Measurements from ENCODE around the gene BIRC2.
A peak's percentile ranks its signal among the peaks of the same experiment; 100 is the strongest.

The BIRC2 gene

DNA sequence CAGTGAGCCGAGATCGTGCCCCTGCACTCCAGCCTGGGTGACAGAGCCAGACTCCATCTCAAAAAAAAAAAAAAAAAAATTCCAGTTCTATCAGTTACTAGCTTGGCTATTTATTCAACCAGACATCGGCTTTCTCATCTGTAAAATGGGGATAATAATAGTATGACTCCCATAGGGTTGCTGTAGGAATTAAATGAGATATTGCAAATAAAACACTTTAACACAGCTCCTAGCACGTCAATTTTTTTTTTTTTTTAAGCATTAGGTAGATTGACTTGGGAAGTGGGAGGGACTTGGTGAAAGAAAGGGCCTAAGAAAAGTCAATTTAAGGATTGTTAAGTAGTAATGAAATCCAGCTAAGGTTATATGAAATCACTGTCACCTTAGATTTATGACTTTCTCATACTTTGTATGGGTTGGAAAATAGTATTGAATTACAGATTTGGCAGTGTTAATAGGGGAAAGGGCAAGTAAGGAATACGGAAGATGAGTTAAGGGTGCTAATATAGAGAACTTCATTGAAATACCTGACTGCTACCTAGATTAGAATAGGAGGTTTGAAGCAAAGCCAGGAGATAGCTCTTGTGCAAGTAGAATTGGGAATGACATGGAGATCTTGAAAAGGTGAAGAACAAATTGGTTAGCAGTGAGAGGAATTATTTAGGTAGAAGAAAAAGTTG is 28.8 kb downstream of the BIRC2 start:
- peaks cover 10% of the 10 kb centered on the region for H3K4me1 ChIP-seq (ENCODE audit: control insufficient read depth, insufficient read depth, low read length)
- H3K4me3 ChIP-seq (ENCODE audit: low read depth, low read length) = no peak overlapping the region
- H3K9ac ChIP-seq (ENCODE audit: low read depth, low read length) = no peak overlapping the region
- H3K27ac ChIP-seq (ENCODE audit: low read depth, low read length) = no peak overlapping the region
- H3K9me3 ChIP-seq (ENCODE audit: control insufficient read depth, insufficient read depth, low read length) = no peaks in the 10 kb centered on the region
- H3K27me3 ChIP-seq (ENCODE audit: control insufficient read depth, insufficient read depth, low read length) = no peaks in the 10 kb centered on the region
- peaks cover 32% of the 10 kb centered on the region for H3K36me3 ChIP-seq (ENCODE audit: control insufficient read depth, insufficient read depth, low read length)

DNA sequence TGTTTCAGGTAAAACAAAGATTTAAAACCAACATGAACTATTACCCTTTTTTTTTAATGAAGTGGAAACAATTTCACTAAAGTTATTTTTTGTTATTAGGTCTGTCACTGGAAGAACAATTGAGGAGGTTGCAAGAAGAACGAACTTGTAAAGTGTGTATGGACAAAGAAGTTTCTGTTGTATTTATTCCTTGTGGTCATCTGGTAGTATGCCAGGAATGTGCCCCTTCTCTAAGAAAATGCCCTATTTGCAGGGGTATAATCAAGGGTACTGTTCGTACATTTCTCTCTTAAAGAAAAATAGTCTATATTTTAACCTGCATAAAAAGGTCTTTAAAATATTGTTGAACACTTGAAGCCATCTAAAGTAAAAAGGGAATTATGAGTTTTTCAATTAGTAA is 30.9 kb downstream of the BIRC2 start:
- H3K4me1 ChIP-seq (ENCODE audit: control insufficient read depth, insufficient read depth, low read length) = peaks cover 10% of the 10 kb centered on the region
- peaks cover 32% of the 10 kb centered on the region for H3K36me3 ChIP-seq (ENCODE audit: control insufficient read depth, insufficient read depth, low read length)
- no peak overlapping the region for H3K27ac ChIP-seq (ENCODE audit: low read depth, low read length)
- no peaks in the 10 kb centered on the region for H3K27me3 ChIP-seq (ENCODE audit: control insufficient read depth, insufficient read depth, low read length)
- H3K9me3 ChIP-seq (ENCODE audit: control insufficient read depth, insufficient read depth, low read length) = no peaks in the 10 kb centered on the region
- H3K9ac ChIP-seq (ENCODE audit: low read depth, low read length) = no peak overlapping the region
- no peak overlapping the region for H3K4me3 ChIP-seq (ENCODE audit: low read depth, low read length)

DNA sequence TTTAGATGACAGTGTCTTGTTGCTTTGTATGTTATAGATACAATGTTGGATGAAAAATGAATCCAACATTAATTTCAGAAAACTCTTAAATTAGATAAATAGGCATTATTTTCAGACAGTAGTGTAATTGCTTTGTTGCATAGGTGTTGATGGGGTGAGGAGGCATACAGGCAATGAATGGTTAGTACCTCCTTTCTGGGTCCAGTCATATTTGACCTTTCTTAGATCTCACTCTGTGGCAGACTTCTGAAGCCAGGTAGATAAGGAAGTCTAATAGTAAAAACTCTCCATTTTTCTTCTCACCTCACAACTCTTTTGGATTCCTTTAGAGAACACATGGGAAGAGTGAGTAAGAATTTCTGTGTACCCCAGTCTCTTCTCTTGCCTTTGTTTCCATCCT is 31.8 kb downstream of the BIRC2 start:
- H3K27ac ChIP-seq (ENCODE audit: low read depth, low read length) = no peak overlapping the region
- no peaks in the 10 kb centered on the region for H3K9me3 ChIP-seq (ENCODE audit: control insufficient read depth, insufficient read depth, low read length)
- no peak overlapping the region for H3K9ac ChIP-seq (ENCODE audit: low read depth, low read length)
- no peak overlapping the region for H3K4me3 ChIP-seq (ENCODE audit: low read depth, low read length)
- H3K36me3 ChIP-seq (ENCODE audit: control insufficient read depth, insufficient read depth, low read length) = peaks cover 32% of the 10 kb centered on the region
- no peaks in the 10 kb centered on the region for H3K27me3 ChIP-seq (ENCODE audit: control insufficient read depth, insufficient read depth, low read length)
- peaks cover 17% of the 10 kb centered on the region for H3K4me1 ChIP-seq (ENCODE audit: control insufficient read depth, insufficient read depth, low read length)

DNA sequence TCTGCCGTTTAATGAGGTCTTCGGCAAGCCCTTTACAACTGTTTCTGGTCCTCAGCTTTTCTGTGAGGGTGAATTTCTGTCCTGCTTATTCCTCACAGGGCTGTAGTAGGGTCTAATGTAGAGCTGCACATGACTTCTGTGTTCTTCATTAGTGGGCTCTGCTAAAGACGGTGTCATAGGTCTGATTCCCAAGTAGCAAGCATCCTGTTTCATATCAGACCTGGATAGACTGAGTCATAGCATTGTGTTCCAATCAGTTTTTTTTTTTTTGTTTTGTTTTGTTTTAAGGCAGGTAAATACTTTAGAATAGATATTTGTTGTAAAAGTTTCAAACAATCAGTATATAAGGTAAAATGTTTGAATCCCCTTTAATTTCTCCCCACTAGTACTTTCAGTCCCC is 35.4 kb downstream of the BIRC2 start:
- no peak overlapping the region for H3K27ac ChIP-seq (ENCODE audit: low read depth, low read length)
- 0 out of 2 replicates have a peak, but pooled peaks cover 6% of the 10 kb centered on the region for H3K4me1 ChIP-seq (ENCODE audit: control insufficient read depth, insufficient read depth, low read length)
- no peaks in the 10 kb centered on the region for H3K9me3 ChIP-seq (ENCODE audit: control insufficient read depth, insufficient read depth, low read length)
- H3K4me3 ChIP-seq (ENCODE audit: low read depth, low read length) = no peak overlapping the region
- H3K36me3 ChIP-seq (ENCODE audit: control insufficient read depth, insufficient read depth, low read length) = peaks cover 24% of the 10 kb centered on the region
- H3K9ac ChIP-seq (ENCODE audit: low read depth, low read length) = no peak overlapping the region
- no peaks in the 10 kb centered on the region for H3K27me3 ChIP-seq (ENCODE audit: control insufficient read depth, insufficient read depth, low read length)

DNA sequence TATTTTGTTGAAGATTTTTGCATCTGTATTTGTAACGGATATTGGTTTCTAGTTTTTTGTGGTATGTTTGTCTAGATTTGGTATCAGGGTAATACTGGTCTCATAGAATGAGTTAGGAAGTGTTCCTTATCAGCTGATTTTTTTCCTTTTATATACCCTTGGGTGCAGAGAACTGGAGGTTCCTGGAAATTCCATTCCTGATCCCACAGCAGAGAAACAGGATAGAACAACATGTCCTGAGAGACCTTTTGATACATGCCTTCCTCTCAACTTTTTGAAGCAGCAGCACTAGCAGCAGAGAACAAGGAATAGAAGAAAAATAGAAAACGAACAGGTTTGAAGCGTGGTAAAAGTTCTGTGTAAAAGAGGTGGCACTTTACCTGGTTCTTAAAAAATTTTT is 36.8 kb downstream of the BIRC2 start:
- peak overlapping the region; percentile 59 for H3K27ac ChIP-seq (ENCODE audit: low read depth, low read length)
- no peaks in the 10 kb centered on the region for H3K27me3 ChIP-seq (ENCODE audit: control insufficient read depth, insufficient read depth, low read length)
- 0 out of 2 replicates have a peak, but pooled peaks cover 6% of the 10 kb centered on the region for H3K4me1 ChIP-seq (ENCODE audit: control insufficient read depth, insufficient read depth, low read length)
- no peak overlapping the region for H3K9ac ChIP-seq (ENCODE audit: low read depth, low read length)
- H3K36me3 ChIP-seq (ENCODE audit: control insufficient read depth, insufficient read depth, low read length) = peaks cover 13% of the 10 kb centered on the region
- H3K4me3 ChIP-seq (ENCODE audit: low read depth, low read length) = no peak overlapping the region
- H3K9me3 ChIP-seq (ENCODE audit: control insufficient read depth, insufficient read depth, low read length) = no peaks in the 10 kb centered on the region

DNA sequence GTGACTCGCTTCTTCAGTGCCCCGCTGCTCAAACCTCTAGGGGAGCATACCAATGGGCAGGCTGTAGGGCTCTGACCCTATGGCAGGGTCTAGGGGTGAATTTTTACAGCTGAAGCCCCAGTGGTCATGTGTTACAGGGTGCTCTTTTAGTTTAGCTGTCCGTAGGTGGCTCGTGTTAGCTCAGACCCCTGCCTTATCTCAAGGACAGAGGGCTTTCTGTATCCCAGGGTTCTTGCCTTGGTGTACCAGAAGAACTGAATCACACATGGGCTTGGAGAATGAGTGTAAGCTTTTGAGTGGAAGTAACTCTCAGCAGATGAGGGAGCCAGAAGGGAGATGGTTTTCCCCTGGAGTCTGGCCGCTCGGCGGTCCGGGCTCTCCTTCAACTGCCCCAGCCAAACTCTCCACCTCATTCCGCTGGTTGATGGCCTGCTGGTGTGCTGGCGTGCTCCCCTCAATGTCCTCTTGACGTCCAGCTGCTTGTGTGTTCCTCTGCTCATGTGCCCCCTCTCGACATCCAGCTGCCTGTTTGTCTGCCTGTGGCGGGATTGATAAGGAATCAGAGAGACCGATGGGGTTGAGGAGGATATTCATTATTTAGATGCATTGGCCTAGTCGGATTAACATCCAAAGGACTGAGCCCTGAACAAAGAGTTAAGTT is 37.5 kb downstream of the BIRC2 start:
- Histone ChIP-seq H3K9me3 (ENCODE audit: control insufficient read depth, insufficient read depth, low read length) (no peaks in the 10 kb centered on the region), H3K9ac (ENCODE audit: low read depth, low read length) (no peak overlapping the region), H3K4me3 (ENCODE audit: low read depth, low read length) (no peak overlapping the region), H3K27ac (ENCODE audit: low read depth, low read length) (peak overlapping the region; percentile 59), H3K27me3 (ENCODE audit: control insufficient read depth, insufficient read depth, low read length) (no peaks in the 10 kb centered on the region), H3K4me1 (ENCODE audit: control insufficient read depth, insufficient read depth, low read length) (0 out of 2 replicates have a peak, but pooled peaks cover 6% of the 10 kb centered on the region), H3K36me3 (ENCODE audit: control insufficient read depth, insufficient read depth, low read length) (peaks cover 9% of the 10 kb centered on the region)

DNA sequence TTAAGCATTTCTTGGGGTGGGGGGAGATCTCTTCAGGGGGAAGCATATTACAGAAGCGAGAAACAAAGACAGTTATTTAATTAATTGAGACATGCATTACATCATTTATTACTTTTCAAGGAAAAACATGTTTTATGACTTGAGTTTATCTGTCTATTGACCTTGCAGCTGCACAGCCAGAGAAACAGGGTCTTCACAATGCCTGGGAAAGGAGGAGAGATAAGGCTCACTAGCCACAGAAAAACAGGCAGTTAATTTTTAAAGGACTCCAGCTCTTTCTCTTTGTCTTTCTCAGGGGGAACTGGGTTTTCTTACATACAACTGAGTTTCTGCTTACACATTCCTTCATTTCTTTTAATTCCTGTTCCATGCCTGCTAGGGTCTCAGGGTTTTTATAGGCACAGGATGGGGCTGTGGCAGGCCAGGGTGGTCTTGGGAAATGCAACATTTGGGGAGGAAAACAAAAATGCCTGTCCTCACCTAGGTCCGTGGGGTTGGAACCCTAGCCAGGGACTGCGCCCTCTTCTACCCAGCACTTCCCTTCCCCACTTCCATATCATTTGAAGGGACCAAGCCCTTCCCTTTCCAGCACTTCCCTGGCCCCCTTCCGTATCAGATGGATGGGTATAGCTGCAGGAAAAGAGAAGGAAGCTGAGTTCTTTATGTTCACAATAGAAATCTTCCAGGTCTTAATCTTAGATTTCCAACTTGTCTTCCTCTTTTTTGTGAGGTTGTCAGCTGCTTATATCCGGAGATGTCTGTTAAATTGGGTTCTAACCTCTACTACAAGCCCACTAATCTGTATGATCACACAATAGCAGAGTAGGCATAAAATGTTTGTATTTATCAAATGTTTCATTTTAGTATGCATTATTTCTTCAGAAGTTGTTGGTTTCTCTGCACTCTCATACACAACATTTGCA is 38.3 kb downstream of the BIRC2 start:
- H3K27ac ChIP-seq (ENCODE audit: low read depth, low read length) = peak overlapping the region; percentile 77
- H3K4me1 ChIP-seq (ENCODE audit: control insufficient read depth, insufficient read depth, low read length) = 0 out of 2 replicates have a peak, but pooled peaks cover 6% of the 10 kb centered on the region

DNA sequence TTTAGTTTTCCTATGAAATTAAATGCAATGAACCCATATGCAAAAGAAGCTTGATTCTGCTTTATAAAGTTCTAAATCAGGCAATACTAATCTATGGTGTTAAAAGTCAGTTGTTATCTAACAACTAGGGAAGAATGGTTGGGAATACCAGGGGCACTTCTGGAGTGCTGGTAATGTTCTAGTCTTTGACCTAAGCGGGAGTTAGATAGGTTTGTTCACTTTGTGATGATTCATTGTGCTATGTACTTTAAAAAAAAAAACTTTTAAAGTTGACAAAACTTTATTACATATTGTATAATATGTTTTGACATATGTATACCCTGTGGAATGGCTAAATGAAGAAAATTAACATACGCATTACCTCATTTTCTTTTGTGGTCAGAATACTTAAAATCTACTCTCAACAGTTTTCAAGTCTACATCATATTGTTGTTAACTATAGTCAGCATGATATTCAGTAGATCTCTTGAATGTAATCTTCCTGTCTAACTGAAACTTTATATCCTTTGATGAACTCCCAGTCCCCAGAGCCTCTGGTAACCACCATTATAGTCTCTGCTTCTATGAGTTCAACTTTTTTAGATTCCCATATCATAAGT is 39.2 kb downstream of the BIRC2 start:
- Histone ChIP-seq H3K36me3 (ENCODE audit: control insufficient read depth, insufficient read depth, low read length) (no peaks in the 10 kb centered on the region), H3K9me3 (ENCODE audit: control insufficient read depth, insufficient read depth, low read length) (no peaks in the 10 kb centered on the region), H3K27me3 (ENCODE audit: control insufficient read depth, insufficient read depth, low read length) (no peaks in the 10 kb centered on the region), H3K4me3 (ENCODE audit: low read depth, low read length) (no peak overlapping the region), H3K27ac (ENCODE audit: low read depth, low read length) (peak overlapping the region; percentile 77), H3K4me1 (ENCODE audit: control insufficient read depth, insufficient read depth, low read length) (0 out of 2 replicates have a peak, but pooled peaks cover 6% of the 10 kb centered on the region), H3K9ac (ENCODE audit: low read depth, low read length) (no peak overlapping the region)

More for the DNA sequence above, 38.3 kb downstream of the BIRC2 start:
- H3K9ac ChIP-seq (ENCODE audit: low read depth, low read length) = no peak overlapping the region
- H3K4me3 ChIP-seq (ENCODE audit: low read depth, low read length) = no peak overlapping the region
- H3K27me3 ChIP-seq (ENCODE audit: control insufficient read depth, insufficient read depth, low read length) = no peaks in the 10 kb centered on the region
- H3K9me3 ChIP-seq (ENCODE audit: control insufficient read depth, insufficient read depth, low read length) = no peaks in the 10 kb centered on the region
- H3K36me3 ChIP-seq (ENCODE audit: control insufficient read depth, insufficient read depth, low read length) = peaks cover under 1% of the 10 kb centered on the region; the same call in 1 of the 2 replicates

DNA sequence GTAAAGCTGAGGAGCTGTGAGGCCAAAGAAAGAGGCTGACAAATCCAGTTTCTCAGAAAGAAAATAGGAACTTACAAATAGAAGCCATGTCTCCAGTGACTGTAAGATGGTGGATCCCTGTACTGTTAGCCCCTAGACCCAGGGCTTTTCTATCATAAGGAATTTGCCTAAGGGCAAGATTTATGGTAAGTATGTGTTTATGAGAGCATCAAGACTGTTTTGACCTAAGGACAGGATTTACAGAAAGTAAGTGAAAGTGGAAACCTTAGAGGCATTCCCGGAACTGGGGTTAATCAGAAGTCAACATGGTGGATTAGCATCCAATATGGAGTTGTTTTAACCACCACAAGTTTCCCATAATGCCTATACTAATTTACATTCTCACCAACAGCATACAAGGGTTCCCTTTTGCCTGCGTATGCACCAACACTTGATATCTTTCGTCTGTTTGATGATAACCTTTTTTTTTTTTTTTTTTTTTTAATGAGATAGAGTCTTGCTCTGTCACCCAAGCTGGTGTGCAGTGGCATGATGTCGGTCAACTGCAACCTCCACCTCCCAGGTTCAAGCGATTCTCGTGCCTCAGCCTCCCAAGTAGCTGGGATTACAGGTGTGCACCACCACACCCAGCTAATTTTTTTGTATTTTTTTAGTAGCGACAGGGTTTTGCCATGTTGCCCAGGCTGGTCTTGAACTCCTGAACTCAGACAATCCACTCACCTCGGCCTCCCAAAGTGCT is 40.2 kb downstream of the BIRC2 start:
- Histone ChIP-seq H3K4me3 (ENCODE audit: low read depth, low read length) (no peak overlapping the region), H3K27me3 (ENCODE audit: control insufficient read depth, insufficient read depth, low read length) (no peaks in the 10 kb centered on the region), H3K9me3 (ENCODE audit: control insufficient read depth, insufficient read depth, low read length) (no peaks in the 10 kb centered on the region), H3K36me3 (ENCODE audit: control insufficient read depth, insufficient read depth, low read length) (no peaks in the 10 kb centered on the region), H3K9ac (ENCODE audit: low read depth, low read length) (no peak overlapping the region), H3K27ac (ENCODE audit: low read depth, low read length) (no peak overlapping the region), H3K4me1 (ENCODE audit: control insufficient read depth, insufficient read depth, low read length) (0 out of 2 replicates have a peak, but pooled peaks cover 6% of the 10 kb centered on the region)

DNA sequence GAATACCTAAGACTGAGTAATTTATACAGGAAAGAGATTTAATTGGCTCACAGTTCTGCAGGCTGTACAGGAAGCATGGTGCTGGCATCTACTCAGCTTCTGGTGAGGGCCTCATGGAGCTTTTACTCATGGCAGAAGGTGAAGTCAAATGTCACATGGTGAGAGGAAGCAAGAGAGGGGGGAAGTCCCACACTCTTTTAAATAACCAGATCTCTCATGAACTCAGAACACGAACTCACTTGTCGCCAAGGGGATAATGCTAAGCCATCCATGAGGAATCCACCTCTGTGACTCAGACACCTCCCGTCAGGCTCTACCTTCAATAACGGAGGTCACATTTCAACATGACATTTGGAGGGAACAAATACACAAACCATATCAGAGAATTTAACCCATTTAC is 42.2 kb downstream of the BIRC2 start:
- Histone ChIP-seq H3K36me3 (ENCODE audit: control insufficient read depth, insufficient read depth, low read length) (peaks cover 8% of the 10 kb centered on the region; the same call in 1 of the 2 replicates), H3K4me1 (ENCODE audit: control insufficient read depth, insufficient read depth, low read length) (no peaks in the 10 kb centered on the region), H3K9ac (ENCODE audit: low read depth, low read length) (no peak overlapping the region), H3K27me3 (ENCODE audit: control insufficient read depth, insufficient read depth, low read length) (no peaks in the 10 kb centered on the region), H3K27ac (ENCODE audit: low read depth, low read length) (no peak overlapping the region), H3K9me3 (ENCODE audit: control insufficient read depth, insufficient read depth, low read length) (no peaks in the 10 kb centered on the region), H3K4me3 (ENCODE audit: low read depth, low read length) (no peak overlapping the region)

Measured in HUES48 (cell line).